SK-N-SH (cell line): ENCODE results near the gene PLD1. TPM values are rescaled to one million over a fixed set of nuclear protein-coding genes. Genes with fewer than 3 reads are reported as not detected.

Source experiments
- CTCF ChIA-PET: fragments of 300-600, 350-600 bp; formaldehyde crosslinking; extraction: SDS; loops from one replicate; lab custom pipeline; 2021; lab: Yijun Ruan, JAX
- POLR2A ChIA-PET: fragments of 350-600 bp; sonication (Branson Sonifier 250); formaldehyde crosslinking; extraction: SDS; loops from one replicate; lab custom pipeline; 2020; ENCODE audit warnings: antibody characterized with exemption, inconsistent platforms; lab: Yijun Ruan, JAX
- DNase-seq: peaks from one replicate; pipeline ENCODE4 v3.0.0; 2012
- H2AFZ ChIP-seq: fragments of 200-600 bp; sonication (generic); 2 replicates; pipeline ENCODE4 v1.8.1; 2016; ENCODE audit warnings: antibody characterized with exemption, mild to moderate bottlenecking, low read depth
- H3F3A ChIP-seq: fragments of 200-600 bp; sonication (generic); replicated peaks from 2 replicates; pipeline ENCODE3; 2016; ENCODE audit warnings: antibody characterized with exemption, mild to moderate bottlenecking; ENCODE audit not compliant: insufficient read depth
- H3K27ac ChIP-seq, 2 experiments: fragments of 200-500 bp in 1 of 2; fragments of 200-600 bp in 1 of 2; sonication (Bioruptor generic) in 1 of 2; sonication (generic), shearing (Covaris generic) in 1 of 2; 2 replicates each; pipeline versions ENCODE4 v1.5.1 to v1.6.1; 2014 to 2016; ENCODE audit warnings: low read depth in 2 of 2, inconsistent platforms in 1 of 2, low read length in 1 of 2, mild to moderate bottlenecking in 1 of 2, mixed read lengths in 1 of 2
- H3K27me3 ChIP-seq: fragments of 200-600 bp; sonication (generic), shearing (Covaris generic); 2 replicates; pipeline ENCODE4 v1.6.1; 2016; ENCODE audit warnings: mixed run types; ENCODE audit not compliant: insufficient read depth
- H3K36me3 ChIP-seq, 2 experiments: fragments of 200-500 bp in 1 of 2; fragments of 200-600 bp in 1 of 2; sonication (Bioruptor generic) in 1 of 2; sonication (generic) in 1 of 2; replicated peaks in 1 of 2; 2 replicates each; pipeline versions ENCODE3 to v1.5.1; 2014 to 2016; ENCODE audit warnings: low read length in 1 of 2, mild to moderate bottlenecking in 1 of 2; ENCODE audit not compliant: insufficient read depth in 2 of 2, control insufficient read depth in 1 of 2
- H3K4me1 ChIP-seq, 2 experiments: fragments of 200-500 bp in 1 of 2; fragments of 200-600 bp in 1 of 2; sonication (Bioruptor generic) in 1 of 2; sonication (generic), shearing (Covaris generic) in 1 of 2; 2 replicates each; pipeline versions ENCODE4 v1.5.1 to v1.6.1; 2014 to 2016; ENCODE audit warnings: low read depth in 1 of 2, low read length in 1 of 2, mixed run types in 1 of 2; ENCODE audit not compliant: insufficient read depth in 2 of 2, control insufficient read depth in 1 of 2
- H3K4me2 ChIP-seq: fragments of 200-600 bp; sonication (generic), shearing (Covaris generic); 2 replicates; pipeline ENCODE4 v1.6.1; 2017; ENCODE audit warnings: mixed run types
- H3K4me3 ChIP-seq, 2 experiments: fragments of 200-500 bp in 1 of 2; fragments of 200-600 bp in 1 of 2; sonication (Bioruptor generic) in 1 of 2; sonication (generic), shearing (Covaris generic) in 1 of 2; 2 replicates each; pipeline versions ENCODE4 v1.5.1 to v1.8.1; 2014 to 2016; ENCODE audit warnings: low read depth in 2 of 2, inconsistent platforms in 1 of 2, low read length in 1 of 2, mild to moderate bottlenecking in 1 of 2, mixed read lengths in 1 of 2, moderate library complexity in 1 of 2
- H3K79me2 ChIP-seq: fragments of 200-600 bp; sonication (generic); 2 replicates; pipeline ENCODE4 v1.8.1; 2017; ENCODE audit warnings: mild to moderate bottlenecking; ENCODE audit not compliant: insufficient read depth
- H3K9ac ChIP-seq: fragments of 200-600 bp; sonication (generic); 2 replicates; pipeline ENCODE4 v1.6.1; 2017; ENCODE audit warnings: mixed run types
- H3K9me2 ChIP-seq: fragments of 200-600 bp; sonication (generic); 2 replicates; pipeline ENCODE4 v1.6.1; 2017; ENCODE audit warnings: mixed run types
- H3K9me3 ChIP-seq: fragments of 200-600 bp; sonication (generic); 2 replicates; pipeline ENCODE4 v1.6.1; 2017; ENCODE audit warnings: mixed run types, mild to moderate bottlenecking, moderate library complexity
- H4K20me1 ChIP-seq: fragments of 200-600 bp; sonication (generic); 2 replicates; pipeline ENCODE4 v1.6.1; 2017; ENCODE audit warnings: mild to moderate bottlenecking, mixed run types; ENCODE audit not compliant: insufficient read depth
- CTCF ChIP-seq: fragments of 200-600 bp; sonication (generic); IDR thresholded peaks from 2 replicates; pipeline ENCODE4 v1.6.1; 2017; ENCODE audit warnings: antibody characterized with exemption, mild to moderate bottlenecking, moderate library complexity
- EZH2phosphoT487 ChIP-seq: fragments of 200-600 bp; sonication (generic); IDR thresholded peaks from 2 replicates; pipeline ENCODE4 v1.6.1; 2017; ENCODE audit warnings: low read depth, mixed run types, mild to moderate bottlenecking, antibody characterized with exemption, moderate library complexity, borderline replicate concordance
- FOXJ3 ChIP-seq: sonication (generic); formaldehyde crosslinking; IDR thresholded peaks from 2 replicates; pipeline ENCODE4 v1.5.1; 2020; ENCODE audit warnings: mild to moderate bottlenecking, missing genetic modification reagents
- FOXM1 ChIP-seq: IDR thresholded peaks from 2 replicates; pipeline ENCODE4 v1.4.0; 2012; ENCODE audit warnings: low read depth, mild to moderate bottlenecking
- GABPA ChIP-seq: IDR thresholded peaks from 2 replicates; pipeline ENCODE4 v1.4.0; 2012; ENCODE audit warnings: low read depth, mild to moderate bottlenecking
- MXI1 ChIP-seq: IDR thresholded peaks from 2 replicates; pipeline ENCODE4 v1.6.1; 2012; ENCODE audit warnings: mild to moderate bottlenecking, low read depth, low read length, improper control_type of control experiment
- REST ChIP-seq: IDR thresholded peaks from 2 replicates; pipeline ENCODE4 v1.6.1; 2012; ENCODE audit warnings: mild to moderate bottlenecking, low read depth, low read length, moderate library complexity
- RFX5 ChIP-seq: IDR thresholded peaks from 2 replicates; pipeline ENCODE4 v1.6.1; 2012; ENCODE audit warnings: mild to moderate bottlenecking, improper control_type of control experiment, low read length
- TCF12 ChIP-seq: IDR thresholded peaks from 2 replicates; pipeline ENCODE4 v1.4.0; 2012
- TEAD4 ChIP-seq: IDR thresholded peaks from 2 replicates; pipeline ENCODE4 v1.4.0; 2012; ENCODE audit warnings: mild to moderate bottlenecking, borderline replicate concordance; ENCODE audit not compliant: insufficient read depth
- USF2 ChIP-seq: fragments of 150-350 bp; IDR thresholded peaks from 2 replicates; pipeline ENCODE4 v1.6.1; 2017; ENCODE audit warnings: antibody characterized with exemption, low read length, low read depth, borderline replicate concordance
- YY1 ChIP-seq: IDR thresholded peaks from 2 replicates; pipeline ENCODE4 v1.4.0; 2012; ENCODE audit warnings: low read depth, mild to moderate bottlenecking
- ZBTB33 ChIP-seq: IDR thresholded peaks from 2 replicates; pipeline ENCODE4 v1.4.0; 2012; ENCODE audit warnings: low read depth, borderline replicate concordance
- WGBS: methylation state at CpG from one replicate; pipeline ENCODE4 v1.1.6; 2017; ENCODE audit warnings: low lambda C conversion rate; 5-methylcytosine and 5-hydroxymethylcytosine counted together
- polyA plus RNA-seq, 3 experiments: library from polyadenylated mRNA; depleted of rRNA; stranded (reverse); fragments of >200 nt; gene quantifications; 2 replicates each; pipeline ENCODE4 v1.2.3, GENCODE V29; 2012

PLD1 gene
- polyA plus RNA-seq, 1 of the 3 experiments (the other 2 are of a cell fraction), result 6.2 TPM

GRCh38 chr3:171661484-171661883, 148.8 kb downstream of the PLD1 start:
- TF ChIP-seq EZH2phosphoT487, result no peak
- TF ChIP-seq TCF12, result no peak
- TF ChIP-seq MXI1, result no peak
- no peak for TF ChIP-seq CTCF
- TF ChIP-seq ZBTB33, result no peak
- no peak for TF ChIP-seq GABPA
- no peak for TF ChIP-seq YY1
- TF ChIP-seq USF2, result no peak
- TF ChIP-seq FOXM1, result no peak
- TF ChIP-seq TEAD4, result no peak
- no peak overlapping the region for H3K9ac ChIP-seq
- H3K27me3 ChIP-seq, result no peaks in the 10 kb centered on the region
- peaks cover 4 to 19% of the 10 kb centered on the region in 2 experiments for H3K36me3 ChIP-seq
- peaks cover 0 to 5% of the 10 kb centered on the region in 2 experiments; a peak in 2 of 4 replicates for H3K4me1 ChIP-seq
- no peak for DNase-seq
- H2AFZ ChIP-seq, result no peak overlapping the region
- no peaks in the 10 kb centered on the region for H3F3A ChIP-seq
- WGBS, result 96% methylated on average over 3 of the region's 3 CpGs
- H4K20me1 ChIP-seq, result no peaks in the 10 kb centered on the region
- no peaks in the 10 kb centered on the region for H3K9me3 ChIP-seq
- no peaks in the 10 kb centered on the region for H3K9me2 ChIP-seq
- ChIA-PET CTCF (interaction anchor here (1.1 kb wide), 1 partner anchor 36 kb away, joined by 3 read pairs; no protein-coding TSS in a partner anchor), POLR2A (no interaction called here)
- no peak overlapping the region for H3K4me2 ChIP-seq
- no peak overlapping the region for H3K4me3 ChIP-seq
- no peaks in the 10 kb centered on the region for H3K79me2 ChIP-seq
- no peak overlapping the region for H3K27ac ChIP-seq

GRCh38 chr3:171660188-171660587, 150.1 kb downstream of the PLD1 start:
- Histone ChIP-seq H3K4me2 (no peak overlapping the region), H3K27me3 (no peaks in the 10 kb centered on the region), H3F3A (no peaks in the 10 kb centered on the region), H3K36me3 (peaks cover 4 to 19% of the 10 kb centered on the region in 2 experiments), H3K9me2 (no peaks in the 10 kb centered on the region), H3K27ac (no peak overlapping the region), H3K4me3 (no peak overlapping the region), H3K9ac (no peak overlapping the region)
- DNase-seq, result no peak
- 80% methylated on average over 3 of the region's 3 CpGs for WGBS
- POLR2A ChIA-PET, result no interaction called here
- TF ChIP-seq FOXJ3, result no peak
- TF ChIP-seq TCF12, result no peak
- no peak for TF ChIP-seq REST
- no peak for TF ChIP-seq RFX5
- TF ChIP-seq, all 33 proteins: peak for 0
- no peaks in the 10 kb centered on the region for H3K9me3 ChIP-seq
- CTCF ChIA-PET, result interaction anchor here (1.0 to 1.8 kb wide), 2 partner anchors 11 to 112 kb away, joined by 3 to 6 read pairs; no protein-coding TSS in a partner anchor
- H3K79me2 ChIP-seq, result no peaks in the 10 kb centered on the region
- no peaks in the 10 kb centered on the region for H4K20me1 ChIP-seq
- H2AFZ ChIP-seq, result no peak overlapping the region
- peaks cover 0 to 5% of the 10 kb centered on the region in 2 experiments; a peak in 2 of 4 replicates for H3K4me1 ChIP-seq
